GM12874 (cell line): ENCODE measurements around the gene TCF4.

Experiments used
- CTCF ChIP-seq: IDR thresholded peaks from 2 replicates; pipeline ENCODE4 v1.5.1; 2011; ENCODE audit warnings: low read depth, mild to moderate bottlenecking, control low read depth, low read length, moderate library complexity; ENCODE audit not compliant: insufficient read depth

TCF4 gene

GRCh38 chr18:55334875-55335274 is 253.1 kb downstream of the TCF4 start:
- TF ChIP-seq CTCF, result no peak

- no peak for TF ChIP-seq CTCF
Observed at GRCh38 chr18:55331301-55331700, 256.7 kb downstream of the TCF4 start.

GRCh38 chr18:55328301-55328700 is 259.7 kb downstream of the TCF4 start:
- TF ChIP-seq CTCF, result no peak

- TF ChIP-seq CTCF, result no peak
Observed at GRCh38 chr18:55327454-55327853, 260.5 kb downstream of the TCF4 start.

- no peak for TF ChIP-seq CTCF
Observed at GRCh38 chr18:55326134-55326533, 261.9 kb downstream of the TCF4 start.

GRCh38 chr18:55324166-55324565 is 263.8 kb downstream of the TCF4 start:
- no peak for TF ChIP-seq CTCF

- no peak for TF ChIP-seq CTCF
Observed at GRCh38 chr18:55323051-55323994, 264.7 kb downstream of the TCF4 start.
